ENCODE data around the gene MUC4.

DNA sequence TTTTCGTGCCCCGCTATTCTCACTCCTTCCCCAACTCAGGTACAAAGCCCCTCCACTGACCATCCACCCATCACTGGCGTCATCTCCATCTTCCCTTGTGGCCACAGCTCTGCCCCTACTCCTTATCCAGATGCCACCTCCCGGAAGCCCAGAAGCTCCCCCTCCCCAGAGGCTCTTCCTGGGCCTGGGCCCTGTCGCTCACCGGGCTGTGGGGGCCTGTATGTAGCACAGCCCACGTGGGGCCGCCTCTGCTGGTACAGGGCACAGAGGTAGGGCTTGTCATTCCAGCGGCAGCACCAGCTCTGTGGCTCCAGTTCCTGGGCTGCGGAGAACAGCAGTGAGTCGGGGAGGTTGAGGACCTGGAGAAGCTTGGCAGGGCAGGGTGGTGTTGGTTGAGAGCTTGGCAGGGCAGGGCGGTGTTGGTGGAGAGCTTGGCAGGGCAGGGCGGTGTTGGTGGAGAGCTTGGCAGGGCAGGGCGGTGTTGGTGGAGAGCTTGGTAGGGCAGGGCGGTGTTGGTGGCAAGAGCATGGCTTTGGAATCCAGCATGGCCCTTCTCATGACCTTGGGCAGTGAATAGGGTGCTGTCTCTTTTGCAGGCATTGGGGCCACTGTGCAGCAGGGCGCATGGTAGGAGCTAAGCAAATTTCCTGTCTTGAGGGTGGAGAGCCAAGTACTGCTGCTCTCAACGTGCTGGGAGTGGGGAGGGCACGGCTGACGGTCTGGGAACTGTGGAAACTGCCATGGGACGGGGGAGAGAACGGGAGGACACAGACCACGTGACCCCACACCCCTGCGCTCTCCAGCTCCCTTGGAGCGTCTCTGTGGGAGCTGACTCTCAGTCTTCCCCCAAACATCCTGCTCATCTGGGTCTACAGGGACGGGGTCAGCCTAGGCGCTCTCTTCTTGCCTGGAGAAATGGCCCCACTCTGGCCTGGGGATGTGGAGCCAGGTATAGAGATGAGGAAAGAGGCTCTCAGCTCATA lies 47.6 kb downstream of the MUC4 start:
- no peak for TF ChIP-seq POLR2A (IDR thresholded peaks at IDR 0.05; ENCODE audit: low read depth, low read length)
- no peak for TF ChIP-seq POLR2AphosphoS5 (IDR thresholded peaks at IDR 0.05; ENCODE audit: low read depth, low read length)

Measured in GM12892 (cell line).